Measurements from ENCODE around the gene SLC22A5. TPM values are rescaled to one million over a fixed set of nuclear protein-coding genes. Genes with fewer than 3 reads are reported as not detected.

The SLC22A5 gene
- total and polyA plus RNA-seq, 10 of the 15 experiments (the other 5 are each of a cell fraction or from before 2014, with no cell fraction given): 1.1 to 4.4 (median 2.3) TPM

- Histone ChIP-seq H3K4me3 (no peak overlapping the region), H3K79me2 (ENCODE audit: control insufficient read depth, insufficient read depth, low read length) (no peaks in the 10 kb centered on the region), H4K20me1 (ENCODE audit: control insufficient read depth, insufficient read depth) (no peaks in the 10 kb centered on the region), H3K27me3 (replicated peaks in 1 of 2; ENCODE audit: control insufficient read depth in 2 of 2, insufficient read depth in 2 of 2, low read length in 1 of 2) (no peaks in the 10 kb centered on the region), H3K4me2 (ENCODE audit: control insufficient read depth, insufficient read depth) (no peak overlapping the region), H2AFZ (ENCODE audit: control insufficient read depth, low read depth, low read length) (no peak overlapping the region), H3K4me1 (ENCODE audit: control insufficient read depth, insufficient read depth, low read length) (peaks cover 9% of the 10 kb centered on the region), H3K9ac (ENCODE audit: control insufficient read depth, insufficient read depth, low read length) (no peak overlapping the region), H3K9me3 (replicated peaks; ENCODE audit: control insufficient read depth, insufficient read depth, low read length) (no peaks in the 10 kb centered on the region), H3K36me3 (ENCODE audit: control insufficient read depth in 2 of 2, insufficient read depth in 2 of 2, low read length in 1 of 2) (no peaks in the 10 kb centered on the region), H3K27ac (ENCODE audit: control insufficient read depth, insufficient read depth) (no peak overlapping the region)
- BruUV-seq (replicated peaks): no TSS peak
- intact Hi-C loops (cut with micrococcal nuclease; ENCODE audit: unreplicated experiment): no loop called here
- in situ Hi-C loops (cut with MboI): no loop called here
- 82% methylated on average over 6 of the region's 6 CpGs for WGBS (ENCODE audit: insufficient coverage, insufficient replicate concordance, low lambda C conversion rate, missing lambda C conversion rate)
- ChIA-PET POLR2A (no interaction called here), CTCF (interaction anchor here (0.6 to 22.4 kb wide), 4 partner anchors 30 to 214 kb away, joined by 3 to 481 read pairs (median 4); no protein-coding TSS in a partner anchor), SMC1A (ENCODE audit: uncharacterized antibody, unreplicated experiment) (interaction anchor here (1.6 to 16.0 kb wide), 3 partner anchors 58 to 108 kb away, joined by 3 to 340 read pairs (median 4); no protein-coding TSS in a partner anchor), RAD21 (ENCODE audit: unreplicated experiment) (interaction anchor here (1.1 to 2.2 kb wide), 3 partner anchors 19 to 158 kb away, joined by 3 to 15 read pairs (median 6); no protein-coding TSS in a partner anchor)
- DNase-seq (ENCODE audit: low read depth, low spot score): no peak
- no peak for TF ChIP-seq SMARCA5 (IDR thresholded peaks at IDR 0.05)
- TF ChIP-seq EZH2 (IDR thresholded peaks at IDR 0.05; ENCODE audit: borderline replicate concordance, control insufficient read depth, low read depth, low read length): no peak
- no peak for TF ChIP-seq BCLAF1 (IDR thresholded peaks at IDR 0.05)
- no peak for TF ChIP-seq BMI1 (IDR thresholded peaks at IDR 0.05; ENCODE audit: borderline replicate concordance)
- no peak for TF ChIP-seq ELK1 (IDR thresholded peaks at IDR 0.05; ENCODE audit: low read depth, low read length)
- TF ChIP-seq CREB1 (IDR thresholded peaks at IDR 0.05; ENCODE audit: low read depth): no peak
- TF ChIP-seq NKRF (conservative IDR thresholded peaks at IDR 0.05): no peak
- TF ChIP-seq MAX (IDR thresholded peaks at IDR 0.05; ENCODE audit: low read depth, low read length): no peak
- no peak for FAIRE-seq
- no peak for ATAC-seq
Measured at GRCh38 chr5:132392978-132393825, 23.7 kb downstream of the SLC22A5 start.

Measured in GM12878 (cell line).